ENCODE results near the gene DRC1. TPM values are rescaled to one million over a fixed set of nuclear protein-coding genes. Genes with fewer than 3 reads are reported as not detected.

The DRC1 gene
- total RNA-seq, 1 experiment from 2014 or later: not detected

DNA sequence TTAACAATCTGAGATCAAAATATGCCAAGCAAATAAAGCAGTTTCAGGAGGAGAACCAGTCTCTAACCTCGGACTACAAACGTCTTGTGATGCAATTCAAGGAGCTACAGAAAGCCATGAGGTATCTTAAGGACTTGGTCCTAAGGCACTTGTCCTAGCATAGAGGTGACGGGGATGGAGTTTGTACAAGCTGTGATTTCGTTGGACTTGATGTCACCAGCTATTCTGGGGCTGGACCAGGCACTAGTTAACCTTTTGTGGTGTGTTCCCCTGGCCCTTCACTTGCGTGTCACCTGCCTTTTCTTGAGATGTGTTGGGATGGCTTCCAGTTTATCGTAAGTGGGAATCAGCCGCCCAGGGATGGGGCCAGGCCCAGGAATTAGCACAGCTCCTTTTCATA is 42.5 kb downstream of the DRC1 start:
- Histone ChIP-seq H3K27ac (ENCODE audit: low read depth, low read length) (no peak overlapping the region), H3K9me3 (ENCODE audit: control insufficient read depth in 1 of 2, insufficient read depth in 1 of 2, low read depth in 1 of 2, low read length in 2 of 2) (no peaks in the 10 kb centered on the region), H2AFZ (ENCODE audit: low read depth, low read length, poor library complexity, severe bottlenecking) (no peak overlapping the region), H3K79me2 (ENCODE audit: insufficient read depth, low read length) (no peaks in the 10 kb centered on the region), H3K9ac (ENCODE audit: low read length) (no peak overlapping the region), H3K9me2 (ENCODE audit: insufficient read depth) (no peaks in the 10 kb centered on the region), H3K27me3 (ENCODE audit: insufficient read depth, low read length) (no peaks in the 10 kb centered on the region; the same call in 1 of the 2 replicates), H3K4me2 (ENCODE audit: low read length) (no peak overlapping the region), H3K4me3 (replicated peaks in 1 of 2; ENCODE audit: low read depth in 1 of 2, low read length in 2 of 2) (no peak overlapping the region), H4K20me1 (ENCODE audit: insufficient read depth) (no peaks in the 10 kb centered on the region), H3K4me1 (ENCODE audit: control insufficient read depth in 1 of 2, insufficient read depth in 2 of 2, low read length in 2 of 2) (no peaks in the 10 kb centered on the region), H3K36me3 (ENCODE audit: control insufficient read depth in 1 of 2, insufficient read depth in 2 of 2, low read length in 2 of 2) (no peaks in the 10 kb centered on the region)
- intact Hi-C loops (cut with micrococcal nuclease): no loop called here
- DNase-seq (ENCODE audit: low read depth, low spot score) (no peak), ATAC-seq (no peak)
- CTCF ChIA-PET: no interaction called here
- RAD21 ChIA-PET (ENCODE audit: low non-redundant PET in 1 of 2, low total read pairs in 2 of 2, uncharacterized antibody in 2 of 2, unreplicated experiment in 2 of 2): no interaction called here
- no peak for TF ChIP-seq SRF (IDR thresholded peaks at IDR 0.05; ENCODE audit: low read depth)
- TF ChIP-seq, protein P1, sequence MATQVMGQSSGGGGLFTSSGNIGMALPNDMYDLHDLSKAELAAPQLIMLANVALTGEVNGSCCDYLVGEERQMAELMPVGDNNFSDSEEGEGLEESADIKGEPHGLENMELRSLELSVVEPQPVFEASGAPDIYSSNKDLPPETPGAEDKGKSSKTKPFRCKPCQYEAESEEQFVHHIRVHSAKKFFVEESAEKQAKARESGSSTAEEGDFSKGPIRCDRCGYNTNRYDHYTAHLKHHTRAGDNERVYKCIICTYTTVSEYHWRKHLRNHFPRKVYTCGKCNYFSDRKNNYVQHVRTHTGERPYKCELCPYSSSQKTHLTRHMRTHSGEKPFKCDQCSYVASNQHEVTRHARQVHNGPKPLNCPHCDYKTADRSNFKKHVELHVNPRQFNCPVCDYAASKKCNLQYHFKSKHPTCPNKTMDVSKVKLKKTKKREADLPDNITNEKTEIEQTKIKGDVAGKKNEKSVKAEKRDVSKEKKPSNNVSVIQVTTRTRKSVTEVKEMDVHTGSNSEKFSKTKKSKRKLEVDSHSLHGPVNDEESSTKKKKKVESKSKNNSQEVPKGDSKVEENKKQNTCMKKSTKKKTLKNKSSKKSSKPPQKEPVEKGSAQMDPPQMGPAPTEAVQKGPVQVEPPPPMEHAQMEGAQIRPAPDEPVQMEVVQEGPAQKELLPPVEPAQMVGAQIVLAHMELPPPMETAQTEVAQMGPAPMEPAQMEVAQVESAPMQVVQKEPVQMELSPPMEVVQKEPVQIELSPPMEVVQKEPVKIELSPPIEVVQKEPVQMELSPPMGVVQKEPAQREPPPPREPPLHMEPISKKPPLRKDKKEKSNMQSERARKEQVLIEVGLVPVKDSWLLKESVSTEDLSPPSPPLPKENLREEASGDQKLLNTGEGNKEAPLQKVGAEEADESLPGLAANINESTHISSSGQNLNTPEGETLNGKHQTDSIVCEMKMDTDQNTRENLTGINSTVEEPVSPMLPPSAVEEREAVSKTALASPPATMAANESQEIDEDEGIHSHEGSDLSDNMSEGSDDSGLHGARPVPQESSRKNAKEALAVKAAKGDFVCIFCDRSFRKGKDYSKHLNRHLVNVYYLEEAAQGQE (IDR thresholded peaks at IDR 0.05; ENCODE audit: low read depth): no peak
- TF ChIP-seq, protein P2, sequence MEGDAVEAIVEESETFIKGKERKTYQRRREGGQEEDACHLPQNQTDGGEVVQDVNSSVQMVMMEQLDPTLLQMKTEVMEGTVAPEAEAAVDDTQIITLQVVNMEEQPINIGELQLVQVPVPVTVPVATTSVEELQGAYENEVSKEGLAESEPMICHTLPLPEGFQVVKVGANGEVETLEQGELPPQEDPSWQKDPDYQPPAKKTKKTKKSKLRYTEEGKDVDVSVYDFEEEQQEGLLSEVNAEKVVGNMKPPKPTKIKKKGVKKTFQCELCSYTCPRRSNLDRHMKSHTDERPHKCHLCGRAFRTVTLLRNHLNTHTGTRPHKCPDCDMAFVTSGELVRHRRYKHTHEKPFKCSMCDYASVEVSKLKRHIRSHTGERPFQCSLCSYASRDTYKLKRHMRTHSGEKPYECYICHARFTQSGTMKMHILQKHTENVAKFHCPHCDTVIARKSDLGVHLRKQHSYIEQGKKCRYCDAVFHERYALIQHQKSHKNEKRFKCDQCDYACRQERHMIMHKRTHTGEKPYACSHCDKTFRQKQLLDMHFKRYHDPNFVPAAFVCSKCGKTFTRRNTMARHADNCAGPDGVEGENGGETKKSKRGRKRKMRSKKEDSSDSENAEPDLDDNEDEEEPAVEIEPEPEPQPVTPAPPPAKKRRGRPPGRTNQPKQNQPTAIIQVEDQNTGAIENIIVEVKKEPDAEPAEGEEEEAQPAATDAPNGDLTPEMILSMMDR (IDR thresholded peaks at IDR 0.05 in 2 of 3, conservative IDR thresholded peaks at IDR 0.05 in 1 of 3; ENCODE audit: borderline replicate concordance in 1 of 3, insufficient read depth in 1 of 3, low read depth in 2 of 3, low read length in 2 of 3): no peak
- TF ChIP-seq JUND (IDR thresholded peaks at IDR 0.05): no peak
- no peak for TF ChIP-seq RAD21 (IDR thresholded peaks at IDR 0.05; ENCODE audit: low read depth)
- TF ChIP-seq ELF1 (IDR thresholded peaks at IDR 0.05; ENCODE audit: borderline replicate concordance, low read depth): no peak
- TF ChIP-seq, protein P3, sequence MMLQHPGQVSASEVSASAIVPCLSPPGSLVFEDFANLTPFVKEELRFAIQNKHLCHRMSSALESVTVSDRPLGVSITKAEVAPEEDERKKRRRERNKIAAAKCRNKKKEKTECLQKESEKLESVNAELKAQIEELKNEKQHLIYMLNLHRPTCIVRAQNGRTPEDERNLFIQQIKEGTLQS (IDR thresholded peaks at IDR 0.05): no peak
- TF ChIP-seq, protein P4, sequence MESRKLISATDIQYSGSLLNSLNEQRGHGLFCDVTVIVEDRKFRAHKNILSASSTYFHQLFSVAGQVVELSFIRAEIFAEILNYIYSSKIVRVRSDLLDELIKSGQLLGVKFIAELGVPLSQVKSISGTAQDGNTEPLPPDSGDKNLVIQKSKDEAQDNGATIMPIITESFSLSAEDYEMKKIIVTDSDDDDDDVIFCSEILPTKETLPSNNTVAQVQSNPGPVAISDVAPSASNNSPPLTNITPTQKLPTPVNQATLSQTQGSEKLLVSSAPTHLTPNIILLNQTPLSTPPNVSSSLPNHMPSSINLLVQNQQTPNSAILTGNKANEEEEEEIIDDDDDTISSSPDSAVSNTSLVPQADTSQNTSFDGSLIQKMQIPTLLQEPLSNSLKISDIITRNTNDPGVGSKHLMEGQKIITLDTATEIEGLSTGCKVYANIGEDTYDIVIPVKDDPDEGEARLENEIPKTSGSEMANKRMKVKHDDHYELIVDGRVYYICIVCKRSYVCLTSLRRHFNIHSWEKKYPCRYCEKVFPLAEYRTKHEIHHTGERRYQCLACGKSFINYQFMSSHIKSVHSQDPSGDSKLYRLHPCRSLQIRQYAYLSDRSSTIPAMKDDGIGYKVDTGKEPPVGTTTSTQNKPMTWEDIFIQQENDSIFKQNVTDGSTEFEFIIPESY (IDR thresholded peaks at IDR 0.05; ENCODE audit: extremely low read depth, insufficient replicate concordance, low read length): no peak
- no peak for TF ChIP-seq POLR2AphosphoS5 (IDR thresholded peaks at IDR 0.05; ENCODE audit: low read depth, low read length)
- no peak for TF ChIP-seq ZNF274 (IDR thresholded peaks at IDR 0.05; ENCODE audit: low read depth, low read length)
- TF ChIP-seq EGR1 (IDR thresholded peaks at IDR 0.05; ENCODE audit: low read depth): no peak
- TF ChIP-seq EZH2phosphoT487 (IDR thresholded peaks at IDR 0.05; ENCODE audit: borderline replicate concordance): no peak
- no peak for TF ChIP-seq CEBPB (IDR thresholded peaks at IDR 0.05; ENCODE audit: low read depth)
- no peak for TF ChIP-seq ZFX (IDR thresholded peaks at IDR 0.05)
- BruUV-seq (replicated peaks): no TSS peak
- POLR2A ChIA-PET: no interaction called here
